SK-MEL-5 (cell line): ENCODE data around the gene CCM2L. TPM values are rescaled to one million over a fixed set of nuclear protein-coding genes. Genes with fewer than 3 reads are reported as not detected.

Source experiments
- DNase-seq: peaks from one replicate; pipeline ENCODE4 v3.0.0-alpha.2; 2016; ENCODE audit warnings: low read depth, low spot score
- in situ Hi-C: cut with HindIII; loops from 2 replicates; pipeline ENCODE4 v1.10.0; 2016; ENCODE audit warnings: low sequenced_read_pairs, high pct_unique_total_duplicates, low pct_unique_long_range_greater_than_20kb
- small RNA-seq, 2 experiments: library from RNA; depleted of rRNA; stranded (forward); fragments of <200 nt; gene quantifications; one replicate each; pipeline ENCODE3, GENCODE V24; 2014
- total RNA-seq: library from RNA; depleted of rRNA; stranded (reverse); fragments of >200 nt; shearing (Covaris generic); gene quantifications from 2 replicates; pipeline ENCODE4 v1.2.3, GENCODE V29; 2014; rRNA removed

CCM2L gene
- total RNA-seq, 1 experiment from 2014 or later: 0.08 TPM

GRCh38 chr20:32069711-32070110 lies 59.5 kb downstream of the CCM2L start:
- in situ Hi-C loops: no loop called here
- no peak for DNase-seq

GRCh38 chr20:32070282-32070681 lies 60.0 kb downstream of the CCM2L start:
- in situ Hi-C loops: no loop called here
- DNase-seq: no peak

GRCh38 chr20:32070690-32071213 lies 60.5 kb downstream of the CCM2L start:
- in situ Hi-C loops: no loop called here
- no peak for DNase-seq

GRCh38 chr20:32071395-32072167 lies 61.3 kb downstream of the CCM2L start:
- no peak for DNase-seq
- in situ Hi-C loops: no loop called here

GRCh38 chr20:32072168-32072750 lies 62.0 kb downstream of the CCM2L start:
- DNase-seq: no peak
- in situ Hi-C loops: no loop called here

GRCh38 chr20:32075534-32075933 lies 65.3 kb downstream of the CCM2L start:
- no peak for DNase-seq
- in situ Hi-C loops: no loop called here

GRCh38 chr20:32077190-32077589 lies 67.0 kb downstream of the CCM2L start:
- in situ Hi-C loops: no loop called here
- no peak for DNase-seq

GRCh38 chr20:32078322-32078721 lies 68.1 kb downstream of the CCM2L start:
- in situ Hi-C loops: no loop called here
- no peak for DNase-seq

- DNase-seq: no peak
- in situ Hi-C loops: no loop called here
These were observed 68.6 kb downstream of the CCM2L start for GRCh38 chr20:32078791-32079190.

- peak; percentile 28 for DNase-seq
- in situ Hi-C loops: no loop called here
These were observed 69.4 kb downstream of the CCM2L start for GRCh38 chr20:32079655-32080109.

GRCh38 chr20:32080783-32081182 lies 70.5 kb downstream of the CCM2L start:
- in situ Hi-C loops: no loop called here

More at GRCh38 chr20:32080783-32081182, 70.5 kb downstream of the CCM2L start:
- no peak for DNase-seq

Small RNA genes lying within 50 kb of the gene (small RNA-seq; reads per million reads assigned to genes)
- 0.08 to 22.8 reads per million in 2 experiments for gene RNA5SP481
- 0.02 to 0.62 reads per million in 2 experiments for gene RNA5SP482

Other genes starting within 250 kb of the CCM2L start
- not detected in 2 replicates for gene MYLK2, start 191.1 kb upstream of the CCM2L start, total RNA-seq
- not detected in 2 replicates for gene FOXS1, start 164.8 kb upstream of the CCM2L start, total RNA-seq
- 6.2 and 6.6 TPM in 2 replicates for gene DUSP15, start 139.9 kb upstream of the CCM2L start, total RNA-seq
- not detected in 2 replicates for gene TTLL9, start 139.8 kb upstream of the CCM2L start, total RNA-seq
- 12.2 and 13.9 TPM in 2 replicates for gene PDRG1, start 58.4 kb upstream of the CCM2L start, total RNA-seq
- gene XKR7, start 42.3 kb upstream of the CCM2L start, total RNA-seq: 0.03 and 0.11 TPM in 2 replicates
- not detected in 2 replicates for gene HCK, start 41.8 kb downstream of the CCM2L start, total RNA-seq
- 30.9 and 33.9 TPM in 2 replicates for gene TM9SF4, start 99.3 kb downstream of the CCM2L start, total RNA-seq
- 3.6 and 4.1 TPM in 2 replicates for gene PLAGL2, start 197.3 kb downstream of the CCM2L start, total RNA-seq
- gene POFUT1, start 197.4 kb downstream of the CCM2L start, total RNA-seq: 56.1 and 58.0 TPM in 2 replicates